Testis (tissue), 3 donors: ENCODE data around the gene C9orf152. TPM values are rescaled to one million over a fixed set of nuclear protein-coding genes. Genes with fewer than 3 reads are reported as not detected.

Experiments used
- DNase-seq: peaks from one replicate; pipeline ENCODE4 v3.0.0-alpha.2; 2019
- H3K27ac ChIP-seq, 2 donors: fragments of 200-600 bp; sonication (generic); one replicate each; pipeline ENCODE4 v1.5.1; 2019
- H3K27me3 ChIP-seq: fragments of 200-600 bp; sonication (generic); one replicate; pipeline ENCODE4 v1.5.1; 2019
- H3K36me3 ChIP-seq: fragments of 200-600 bp; sonication (generic); one replicate; pipeline ENCODE4 v1.5.1; 2017; ENCODE audit warnings: low read depth; ENCODE audit errors: missing control alignments
- H3K4me1 ChIP-seq: fragments of 200-600 bp; sonication (generic); one replicate; pipeline ENCODE4 v1.5.1; 2019
- H3K4me3 ChIP-seq, 2 donors: fragments of 200-600 bp; sonication (generic); one replicate each; pipeline ENCODE4 v1.5.1; 2017 to 2019
- H3K9me3 ChIP-seq: fragments of 200-600 bp; sonication (generic); one replicate; pipeline ENCODE4 v1.5.1; 2017
- POLR2A ChIP-seq: fragments of 450-650 bp; IDR thresholded peaks from one replicate; pipeline ENCODE4 v1.6.1; 2017; ENCODE audit warnings: antibody characterized with exemption, mild to moderate bottlenecking, moderate library complexity
- WGBS, 2 donors: methylation state at CpG; one replicate each; pipeline ENCODE4 v1.1.5; 2018; 5-methylcytosine and 5-hydroxymethylcytosine counted together
- intact Hi-C: fragments of 100-400 bp; cut with DNase I; formaldehyde crosslinking; loops from one replicate; pipeline ENCODE4 v1.15.1; 2023; ENCODE audit warnings: low total_unique reads
- polyA plus RNA-seq: library from polyadenylated mRNA; stranded (reverse); fragments of 350-450 nt; fragmentation: Illumina TruSeq; extraction: RNeasy Lipid Tissue Mini Kit (QIAGEN cat#74804); gene quantifications from one replicate; pipeline ENCODE4 v1.2.3, GENCODE V29; 2014; ENCODE audit warnings: low read depth, low replicate concordance; ENCODE audit not compliant: insufficient read depth
- total RNA-seq, 2 donors: library from RNA; depleted of rRNA; stranded (reverse); fragments of >200 nt; gene quantifications; one replicate each; pipeline ENCODE4 v1.2.3, GENCODE V29; 2016
- TF ChIP-seq, protein P1 (sequence below), 3 experiments: fragments of 450-650 bp in 2 of 3; fragments of 200-600 bp in 1 of 3; sonication (generic) in 1 of 3; IDR thresholded peaks; one replicate each; pipeline ENCODE4 v1.5.1; 2016 to 2019; ENCODE audit warnings: antibody characterized with exemption in 3 of 3, mild to moderate bottlenecking in 2 of 3, moderate library complexity in 1 of 3

C9orf152 gene
- total and polyA plus RNA-seq, 3 donors from 2014 or later = not detected

DNA sequence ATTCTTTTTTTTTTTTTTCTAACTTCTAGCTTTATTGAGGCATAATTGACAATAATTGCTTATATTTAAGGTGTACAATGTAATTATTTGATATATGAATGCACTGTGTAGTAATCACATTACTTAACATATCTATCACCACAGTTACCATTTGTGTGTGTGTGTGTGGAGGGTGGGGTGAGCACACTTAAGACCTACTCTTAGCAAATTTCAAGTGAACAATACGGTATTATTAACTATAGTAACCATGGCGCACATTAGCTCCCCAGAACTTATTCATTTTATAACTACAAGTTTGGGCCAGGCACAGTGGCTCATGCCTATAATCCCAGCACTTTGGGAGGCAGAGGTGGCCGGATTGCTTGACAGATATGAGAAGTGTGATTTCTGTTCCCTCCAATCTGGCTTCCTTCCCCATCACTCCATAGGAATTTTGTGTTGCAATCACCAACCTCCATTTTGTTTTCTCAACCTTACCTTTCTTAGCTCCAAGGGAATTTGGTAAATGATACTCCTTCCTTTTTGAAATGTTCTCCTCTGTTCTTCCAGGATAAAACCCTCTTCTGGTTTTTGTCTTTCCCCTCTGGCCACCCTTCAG lies 33.4 kb upstream of the C9orf152 start:
- WGBS, 2 donors = 93 to 97% methylated on average over 3 of the region's 3 CpGs
- H3K27me3 ChIP-seq = no peaks in the 10 kb centered on the region
- H3K4me1 ChIP-seq = no peaks in the 10 kb centered on the region
- no peaks in the 10 kb centered on the region for H3K9me3 ChIP-seq
- no peak for DNase-seq
- H3K36me3 ChIP-seq = no peaks in the 10 kb centered on the region
- intact Hi-C loops = no loop called here
- no peak overlapping the region for H3K4me3 ChIP-seq
- no peak overlapping the region for H3K27ac ChIP-seq
- TF ChIP-seq, protein P1, sequence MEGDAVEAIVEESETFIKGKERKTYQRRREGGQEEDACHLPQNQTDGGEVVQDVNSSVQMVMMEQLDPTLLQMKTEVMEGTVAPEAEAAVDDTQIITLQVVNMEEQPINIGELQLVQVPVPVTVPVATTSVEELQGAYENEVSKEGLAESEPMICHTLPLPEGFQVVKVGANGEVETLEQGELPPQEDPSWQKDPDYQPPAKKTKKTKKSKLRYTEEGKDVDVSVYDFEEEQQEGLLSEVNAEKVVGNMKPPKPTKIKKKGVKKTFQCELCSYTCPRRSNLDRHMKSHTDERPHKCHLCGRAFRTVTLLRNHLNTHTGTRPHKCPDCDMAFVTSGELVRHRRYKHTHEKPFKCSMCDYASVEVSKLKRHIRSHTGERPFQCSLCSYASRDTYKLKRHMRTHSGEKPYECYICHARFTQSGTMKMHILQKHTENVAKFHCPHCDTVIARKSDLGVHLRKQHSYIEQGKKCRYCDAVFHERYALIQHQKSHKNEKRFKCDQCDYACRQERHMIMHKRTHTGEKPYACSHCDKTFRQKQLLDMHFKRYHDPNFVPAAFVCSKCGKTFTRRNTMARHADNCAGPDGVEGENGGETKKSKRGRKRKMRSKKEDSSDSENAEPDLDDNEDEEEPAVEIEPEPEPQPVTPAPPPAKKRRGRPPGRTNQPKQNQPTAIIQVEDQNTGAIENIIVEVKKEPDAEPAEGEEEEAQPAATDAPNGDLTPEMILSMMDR (IDR thresholded peaks at IDR 0.05) = no peak

DNA sequence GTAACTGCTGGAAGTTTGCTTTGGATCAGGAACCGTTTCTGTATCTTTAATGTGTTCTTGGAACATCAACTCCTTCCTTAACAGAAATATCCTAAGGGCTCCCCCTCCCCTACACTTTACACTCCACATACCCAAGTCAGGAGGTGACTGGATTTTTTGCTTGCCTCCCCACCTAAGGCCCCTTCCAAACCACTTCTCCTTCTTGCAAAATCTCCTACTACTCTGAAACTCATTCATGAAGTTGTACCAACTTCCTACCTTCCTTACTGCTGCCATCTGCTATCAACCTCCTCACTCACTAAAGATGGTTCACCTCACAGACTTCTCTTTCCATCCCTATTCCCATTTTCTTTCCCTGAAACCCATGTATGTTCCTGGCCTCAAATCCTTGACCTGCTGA lies 32.2 kb upstream of the C9orf152 start:
- WGBS, 2 donors = 25 to 37% methylated on average over 1 of the region's 1 CpG

DNA sequence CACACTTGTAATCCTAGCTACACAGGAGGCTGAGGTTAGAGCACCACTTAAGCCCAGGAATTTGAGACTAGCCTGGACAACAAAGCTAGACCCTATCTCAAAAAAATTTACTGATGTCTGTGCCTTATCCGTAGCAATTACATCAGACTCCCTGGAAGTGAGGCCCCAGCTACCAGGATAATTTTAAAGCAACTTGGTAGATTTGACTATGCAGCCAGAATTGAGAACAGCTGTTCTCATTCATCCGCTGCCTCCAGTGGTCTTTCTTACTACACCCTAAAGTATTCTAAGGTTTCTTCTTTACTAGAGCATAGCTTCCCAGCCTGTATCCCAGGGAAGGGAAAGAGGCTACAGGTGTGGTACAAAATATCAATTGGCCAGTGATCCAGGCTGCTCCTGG lies 20.4 kb upstream of the C9orf152 start:
- intact Hi-C loops = no loop called here
- H3K9me3 ChIP-seq = no peaks in the 10 kb centered on the region
- no peak for TF ChIP-seq POLR2A
- TF ChIP-seq, protein P1 (IDR thresholded peaks at IDR 0.05) = no peak
- WGBS, 2 donors = 86 to 91% methylated on average over 2 of the region's 2 CpGs
- DNase-seq = no peak
- H3K27ac ChIP-seq = no peak overlapping the region
- no peaks in the 10 kb centered on the region for H3K36me3 ChIP-seq
- H3K4me1 ChIP-seq = no peaks in the 10 kb centered on the region
- H3K4me3 ChIP-seq = no peak overlapping the region
- H3K27me3 ChIP-seq = no peaks in the 10 kb centered on the region

More for the DNA sequence above, 32.2 kb upstream of the C9orf152 start:
- intact Hi-C loops = no loop called here
- Histone ChIP-seq H3K36me3 (no peaks in the 10 kb centered on the region), H3K4me3 (no peak overlapping the region), H3K9me3 (no peaks in the 10 kb centered on the region), H3K27me3 (no peaks in the 10 kb centered on the region), H3K27ac (no peak overlapping the region), H3K4me1 (no peaks in the 10 kb centered on the region)
- TF ChIP-seq, protein P1 (IDR thresholded peaks at IDR 0.05) = no peak
- no peak for TF ChIP-seq POLR2A
- no peak for DNase-seq

DNA sequence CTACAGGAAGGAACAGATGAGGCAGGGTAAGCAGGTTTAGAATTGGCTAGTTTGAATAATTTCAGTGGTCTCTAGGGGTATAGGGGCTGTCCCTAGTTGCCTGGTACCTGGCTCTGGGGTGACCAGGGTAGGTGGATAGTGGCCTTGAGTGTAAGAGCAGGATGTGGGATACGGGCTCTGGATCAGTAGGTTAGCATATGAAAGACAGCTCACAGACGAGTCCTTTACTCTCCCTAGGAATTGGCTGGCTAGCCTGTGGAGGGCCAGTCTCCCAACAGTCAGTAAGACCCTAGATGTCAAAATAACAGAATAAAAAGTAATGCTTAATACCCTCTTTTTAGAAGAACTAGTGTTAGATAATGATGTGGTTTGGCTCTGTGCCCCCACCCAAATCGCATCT lies 16.6 kb upstream of the C9orf152 start:
- Histone ChIP-seq H3K27me3 (no peaks in the 10 kb centered on the region), H3K36me3 (no peaks in the 10 kb centered on the region), H3K4me1 (no peaks in the 10 kb centered on the region), H3K4me3 (no peak overlapping the region), H3K27ac (no peak overlapping the region), H3K9me3 (no peaks in the 10 kb centered on the region)
- DNase-seq = no peak
- TF ChIP-seq POLR2A = no peak
- TF ChIP-seq, protein P1 (IDR thresholded peaks at IDR 0.05) = no peak
- intact Hi-C loops = no loop called here
- 84 to 89% methylated on average over 3 of the region's 3 CpGs for WGBS, 2 donors

DNA sequence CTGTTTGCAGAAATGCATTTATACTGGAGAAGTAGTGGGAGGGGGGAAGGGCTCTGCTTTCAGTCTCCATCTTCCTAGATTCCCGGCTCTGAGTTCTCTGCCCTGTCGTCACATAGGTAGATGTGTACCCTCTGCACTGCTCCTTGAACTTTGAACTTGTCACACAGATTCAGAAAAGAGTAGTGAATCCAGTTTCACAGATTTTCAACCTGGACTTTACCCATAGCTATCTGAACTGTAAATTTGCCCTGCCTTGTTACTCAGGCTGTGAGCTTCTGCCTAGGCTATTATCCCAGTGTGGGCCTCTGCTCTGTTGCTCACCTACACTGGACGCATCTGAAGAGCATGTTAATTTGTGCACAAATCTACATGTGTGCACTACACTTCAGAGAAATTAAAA lies 12.8 kb upstream of the C9orf152 start:
- Histone ChIP-seq H3K36me3 (no peaks in the 10 kb centered on the region), H3K27me3 (no peaks in the 10 kb centered on the region), H3K27ac (no peak overlapping the region), H3K4me1 (no peaks in the 10 kb centered on the region), H3K4me3 (no peak overlapping the region), H3K9me3 (no peaks in the 10 kb centered on the region)
- intact Hi-C loops = no loop called here
- DNase-seq = no peak
- TF ChIP-seq, protein P1 (IDR thresholded peaks at IDR 0.05) = no peak
- no peak for TF ChIP-seq POLR2A
- WGBS, 2 donors = 91 to 98% methylated on average over 3 of the region's 3 CpGs
